ENCODE results near the gene ARHGAP24.

ARHGAP24 gene

DNA sequence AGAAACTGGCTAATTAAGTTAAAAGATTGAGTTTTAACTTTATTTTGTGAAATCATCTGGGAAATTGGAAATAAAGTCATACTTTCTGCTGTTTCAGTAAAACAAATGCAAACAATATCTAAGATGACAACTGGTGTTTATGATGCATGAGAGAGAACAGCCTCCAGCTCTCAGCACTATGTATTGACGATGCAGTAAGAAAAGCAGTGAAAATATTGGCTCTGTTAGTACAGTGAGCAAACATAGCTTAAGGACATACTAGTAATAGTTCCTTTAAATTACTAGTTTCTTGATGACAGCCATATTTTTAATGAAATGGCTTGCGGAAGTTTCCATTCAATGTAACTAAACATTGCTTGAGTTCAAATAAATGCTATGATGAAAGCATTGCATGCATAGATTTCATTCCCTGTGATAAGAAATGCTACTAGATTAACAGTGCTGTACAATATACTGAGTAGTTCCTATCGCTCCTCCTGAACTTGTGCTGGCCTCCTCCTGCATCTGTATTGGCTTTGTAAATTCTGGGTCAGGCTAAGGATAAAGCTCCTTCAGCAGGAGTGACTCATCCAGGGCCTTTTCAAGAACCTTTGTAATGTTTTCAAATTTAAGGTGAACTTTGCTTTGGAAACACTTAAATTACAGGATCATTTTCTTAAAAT is 11.6 kb downstream of the ARHGAP24 start:
- H3K4me3 ChIP-seq (ENCODE audit: low read depth, low read length) = no peak overlapping the region
- TF ChIP-seq, protein P1, sequence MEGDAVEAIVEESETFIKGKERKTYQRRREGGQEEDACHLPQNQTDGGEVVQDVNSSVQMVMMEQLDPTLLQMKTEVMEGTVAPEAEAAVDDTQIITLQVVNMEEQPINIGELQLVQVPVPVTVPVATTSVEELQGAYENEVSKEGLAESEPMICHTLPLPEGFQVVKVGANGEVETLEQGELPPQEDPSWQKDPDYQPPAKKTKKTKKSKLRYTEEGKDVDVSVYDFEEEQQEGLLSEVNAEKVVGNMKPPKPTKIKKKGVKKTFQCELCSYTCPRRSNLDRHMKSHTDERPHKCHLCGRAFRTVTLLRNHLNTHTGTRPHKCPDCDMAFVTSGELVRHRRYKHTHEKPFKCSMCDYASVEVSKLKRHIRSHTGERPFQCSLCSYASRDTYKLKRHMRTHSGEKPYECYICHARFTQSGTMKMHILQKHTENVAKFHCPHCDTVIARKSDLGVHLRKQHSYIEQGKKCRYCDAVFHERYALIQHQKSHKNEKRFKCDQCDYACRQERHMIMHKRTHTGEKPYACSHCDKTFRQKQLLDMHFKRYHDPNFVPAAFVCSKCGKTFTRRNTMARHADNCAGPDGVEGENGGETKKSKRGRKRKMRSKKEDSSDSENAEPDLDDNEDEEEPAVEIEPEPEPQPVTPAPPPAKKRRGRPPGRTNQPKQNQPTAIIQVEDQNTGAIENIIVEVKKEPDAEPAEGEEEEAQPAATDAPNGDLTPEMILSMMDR (IDR thresholded peaks at IDR 0.05; ENCODE audit: borderline replicate concordance, insufficient read depth, low read depth, low read length) = no peak

DNA sequence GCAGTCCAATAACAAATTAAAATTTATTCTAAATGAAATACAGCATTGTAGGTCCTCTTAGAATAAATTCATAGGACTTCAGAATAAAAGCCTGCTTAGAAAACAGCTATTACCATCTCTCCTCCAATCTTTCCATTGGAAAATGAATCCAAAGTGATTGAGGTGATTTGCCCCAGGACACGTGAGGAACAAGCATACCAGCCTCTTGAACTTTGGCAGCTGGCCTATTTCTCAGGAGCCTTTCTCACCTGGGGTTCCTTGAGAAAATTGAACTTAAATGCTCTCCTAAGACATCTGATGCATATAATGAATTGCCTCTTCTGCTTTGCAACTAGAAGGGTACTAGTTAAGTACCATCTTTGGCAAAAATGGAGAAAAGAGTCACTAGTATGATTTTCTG is 13.5 kb downstream of the ARHGAP24 start:
- TF ChIP-seq, protein P1 (IDR thresholded peaks at IDR 0.05; ENCODE audit: borderline replicate concordance, insufficient read depth, low read depth, low read length) = no peak
- no peak overlapping the region for H3K4me3 ChIP-seq (ENCODE audit: low read depth, low read length)

DNA sequence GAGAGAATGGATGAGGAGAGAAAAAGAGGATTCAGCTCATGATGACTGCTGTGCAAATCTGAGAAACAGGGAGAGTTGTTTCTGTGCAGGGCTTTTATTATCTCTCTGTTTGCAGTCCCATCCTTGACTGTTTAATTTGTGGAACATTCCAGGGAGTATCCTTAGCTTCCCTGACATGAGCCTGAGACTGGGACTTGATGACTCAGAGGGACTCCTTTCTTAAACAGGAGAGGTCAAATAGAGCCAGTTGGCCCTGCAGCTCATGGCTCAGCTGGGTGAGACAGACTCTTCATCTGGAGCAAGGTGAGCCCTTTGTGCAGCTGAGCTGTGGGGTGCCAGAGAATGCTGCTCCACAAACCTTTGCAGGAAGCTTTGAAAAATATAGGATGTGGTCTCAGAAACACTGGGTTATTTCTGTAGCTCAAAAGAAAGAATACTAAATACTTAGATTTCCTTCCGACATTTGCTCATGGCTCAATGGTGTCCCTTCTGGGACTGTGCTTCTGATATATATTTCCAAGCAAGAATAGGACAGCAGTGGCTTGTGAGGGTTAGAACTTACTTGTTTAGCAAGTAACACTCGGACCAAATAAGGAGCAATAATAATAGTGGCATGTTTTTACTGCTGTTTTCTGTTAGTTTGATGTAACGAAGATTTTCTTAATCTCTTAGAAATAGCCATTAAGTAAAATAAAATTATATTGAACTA is 14.5 kb downstream of the ARHGAP24 start:
- TF ChIP-seq, protein P1 (IDR thresholded peaks at IDR 0.05; ENCODE audit: borderline replicate concordance, insufficient read depth, low read depth, low read length) = no peak
- no peak overlapping the region for H3K4me3 ChIP-seq (ENCODE audit: low read depth, low read length)

DNA sequence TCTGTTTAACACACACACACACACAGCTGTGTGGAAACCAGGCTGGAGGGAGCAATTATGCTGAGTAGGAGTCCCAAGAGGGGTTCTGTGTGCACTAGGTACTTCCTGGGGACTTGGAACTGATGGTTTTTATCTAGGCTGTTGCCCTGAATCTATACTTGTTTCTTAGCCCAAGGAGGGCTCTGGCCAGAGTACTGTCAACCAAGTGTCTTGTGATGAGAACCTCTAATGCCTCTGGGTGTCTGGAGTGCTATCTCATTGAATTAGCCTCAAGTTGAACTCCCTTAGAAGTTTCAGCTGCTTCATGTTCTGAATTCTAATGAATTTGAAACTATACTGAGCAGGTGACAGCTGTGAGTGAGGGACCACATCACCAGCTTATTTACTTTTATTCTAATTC is 16.6 kb downstream of the ARHGAP24 start:
- H3K4me3 ChIP-seq (ENCODE audit: low read depth, low read length) = no peak overlapping the region
- TF ChIP-seq, protein P1 (IDR thresholded peaks at IDR 0.05; ENCODE audit: borderline replicate concordance, insufficient read depth, low read depth, low read length) = no peak

DNA sequence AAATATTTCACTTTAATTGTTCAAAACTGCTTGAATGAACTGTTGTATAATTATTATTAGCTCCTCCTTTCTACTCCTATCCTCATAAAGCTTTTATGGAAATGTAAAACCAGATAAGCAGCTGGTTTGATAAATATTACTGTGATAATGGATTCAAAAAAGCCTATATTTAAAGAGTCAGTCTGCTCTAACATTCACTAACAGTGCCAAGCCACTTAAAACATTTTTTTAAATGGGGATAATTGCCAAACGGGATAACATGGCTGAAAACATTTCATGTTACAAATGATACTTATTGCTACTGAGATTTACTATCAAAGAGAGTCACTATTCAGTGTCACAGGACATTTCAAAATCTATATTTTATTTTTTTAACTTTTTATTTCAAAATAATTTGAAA is 17.4 kb downstream of the ARHGAP24 start:
- TF ChIP-seq, protein P1 (IDR thresholded peaks at IDR 0.05; ENCODE audit: borderline replicate concordance, insufficient read depth, low read depth, low read length) = no peak
- no peak overlapping the region for H3K4me3 ChIP-seq (ENCODE audit: low read depth, low read length)

DNA sequence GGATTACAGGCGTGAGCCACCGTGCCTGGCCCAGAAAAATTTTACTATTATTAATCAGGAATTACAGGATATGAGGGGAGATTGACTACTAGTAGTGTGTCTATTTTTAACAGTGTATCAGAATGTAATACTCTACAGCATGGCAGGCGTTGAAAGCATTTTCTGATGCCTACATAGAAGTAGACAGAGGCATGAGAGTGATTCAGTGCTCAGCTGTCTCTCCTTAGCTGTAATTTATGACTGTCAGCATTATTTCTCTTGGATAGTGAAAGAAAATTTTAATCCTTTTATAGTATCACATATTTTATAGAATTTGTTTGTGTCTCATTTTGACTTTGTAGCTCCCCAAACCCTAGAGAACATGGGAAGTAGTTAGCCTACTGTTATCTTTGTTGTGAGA is 20.7 kb downstream of the ARHGAP24 start:
- TF ChIP-seq, protein P1 (IDR thresholded peaks at IDR 0.05; ENCODE audit: borderline replicate concordance, insufficient read depth, low read depth, low read length) = no peak
- H3K4me3 ChIP-seq (ENCODE audit: low read depth, low read length) = no peak overlapping the region
